HG03066 (cell line): Measurements from ENCODE around the gene CCDC122.
"Not testable (repeated sequence)": the region's sequence is repeated elsewhere in the genome, so short reads cannot be mapped to it uniquely, and the experiment has no call there.

Experiments
- ATAC-seq: cut with Tn5 transposase; IDR thresholded peaks from one replicate; pipeline ENCODE4 v1.9.1; 2021; ENCODE audit warnings: low read depth; ENCODE audit not compliant: unreplicated experiment

CCDC122 gene

DNA sequence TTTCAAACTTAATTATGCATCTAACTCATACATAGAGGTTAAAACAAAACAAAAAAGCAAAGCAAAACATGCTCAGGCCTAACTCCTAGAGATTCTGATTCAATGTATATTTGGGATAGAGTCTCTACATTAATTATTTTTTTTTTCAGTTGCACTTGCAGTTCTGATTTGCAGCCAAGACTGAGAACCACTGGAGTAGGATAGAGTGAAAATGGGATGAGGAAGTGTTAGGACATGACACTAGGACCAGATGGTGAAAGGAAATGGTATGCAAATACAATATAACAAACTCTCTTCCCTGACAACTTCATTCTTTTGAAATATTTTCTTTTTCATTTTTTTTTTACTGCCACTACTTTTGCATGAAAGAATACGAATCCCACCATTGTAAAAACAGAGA is 1.8 kb downstream of the CCDC122 start:
- ATAC-seq = no peak

DNA sequence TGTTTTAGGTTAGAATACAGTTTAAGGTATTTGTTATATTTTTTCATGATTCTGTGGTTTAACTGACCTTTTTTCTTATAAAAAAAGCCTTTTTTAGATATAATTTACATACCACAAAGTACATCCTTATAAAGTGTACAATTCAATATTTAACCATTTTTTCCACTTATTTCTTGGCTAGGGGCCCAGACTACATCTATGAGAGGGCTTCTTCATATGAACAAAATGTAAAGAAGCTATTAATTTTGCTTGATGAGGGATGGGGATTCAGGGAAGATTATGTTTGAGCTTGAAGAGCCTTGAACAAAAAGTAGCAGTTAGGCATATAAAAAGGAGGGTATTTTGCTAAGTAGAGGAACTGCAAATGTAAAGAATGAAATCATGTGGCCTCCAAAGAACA is 2.2 kb downstream of the CCDC122 start:
- ATAC-seq = no peak

DNA sequence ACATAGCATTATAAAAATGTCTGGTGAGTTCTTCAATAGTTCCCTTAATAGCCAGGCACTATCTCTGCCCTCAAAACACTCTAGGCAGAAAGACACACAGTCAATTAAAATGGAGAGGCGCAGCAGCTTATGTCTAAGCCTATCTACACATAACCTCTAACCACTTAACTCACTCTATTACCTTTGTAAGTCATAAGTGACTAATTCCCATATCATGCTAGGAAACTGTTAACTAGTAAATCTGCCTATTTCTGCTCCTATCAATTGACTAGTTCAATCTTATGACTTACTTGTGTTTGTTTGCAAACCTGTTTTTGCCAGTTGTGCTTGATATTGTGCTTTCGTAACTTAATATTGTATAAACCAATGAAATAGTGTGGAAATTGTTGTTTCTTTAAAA is 3.2 kb downstream of the CCDC122 start:
- ATAC-seq = no peak

GRCh38 chr13:43874504-43875092 is 4.9 kb downstream of the CCDC122 start:
- no peak for ATAC-seq

DNA sequence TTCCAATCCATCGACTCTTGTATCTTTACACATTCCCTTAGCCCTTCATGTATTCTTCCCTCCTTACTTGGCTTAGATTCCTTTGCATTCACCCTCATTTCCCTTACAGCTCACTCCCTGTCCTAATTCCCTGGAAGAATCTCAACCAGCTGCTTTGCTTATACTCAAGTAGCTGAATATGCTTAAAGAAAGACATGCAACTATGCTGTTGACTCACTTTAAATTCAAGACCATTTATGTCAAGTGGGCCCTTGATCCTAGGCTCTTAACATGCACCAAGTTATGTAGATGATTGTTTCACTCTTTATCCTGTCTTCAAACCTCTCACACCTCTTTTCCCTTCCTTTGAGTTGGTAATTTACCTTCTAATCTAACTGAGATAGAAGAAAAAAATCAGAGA is 7.4 kb downstream of the CCDC122 start:
- no peak for ATAC-seq

GRCh38 chr13:43865892-43866291 is 13.6 kb downstream of the CCDC122 start:
- ATAC-seq = no peak

GRCh38 chr13:43864921-43865320 is 14.6 kb downstream of the CCDC122 start:
- ATAC-seq = no peak

GRCh38 chr13:43861863-43862262 is 17.7 kb downstream of the CCDC122 start:
- ATAC-seq = no peak

GRCh38 chr13:43852923-43853404 is 26.6 kb downstream of the CCDC122 start:
- ATAC-seq = no peak

DNA sequence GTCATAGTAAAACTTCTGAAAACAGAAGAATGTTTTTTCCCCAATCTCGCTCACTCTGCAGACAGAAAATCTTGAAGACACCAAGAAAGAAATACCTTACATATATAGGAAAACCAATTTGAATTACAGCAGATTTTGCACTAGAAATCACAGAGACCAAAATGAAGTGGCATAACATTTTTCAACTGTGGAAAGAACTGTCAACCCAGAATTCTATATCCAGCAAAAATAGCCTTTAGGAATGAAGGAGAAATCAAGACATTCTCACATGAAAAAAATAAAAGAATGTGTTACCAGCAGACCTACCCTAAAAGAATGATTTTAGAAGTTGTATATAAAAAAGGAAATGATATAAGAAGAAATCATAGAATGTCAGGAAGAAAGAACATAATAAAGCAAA is 28.7 kb downstream of the CCDC122 start:
- no peak for ATAC-seq

- ATAC-seq = no peak
Measured at GRCh38 chr13:43848001-43848649, 31.4 kb downstream of the CCDC122 start.

DNA sequence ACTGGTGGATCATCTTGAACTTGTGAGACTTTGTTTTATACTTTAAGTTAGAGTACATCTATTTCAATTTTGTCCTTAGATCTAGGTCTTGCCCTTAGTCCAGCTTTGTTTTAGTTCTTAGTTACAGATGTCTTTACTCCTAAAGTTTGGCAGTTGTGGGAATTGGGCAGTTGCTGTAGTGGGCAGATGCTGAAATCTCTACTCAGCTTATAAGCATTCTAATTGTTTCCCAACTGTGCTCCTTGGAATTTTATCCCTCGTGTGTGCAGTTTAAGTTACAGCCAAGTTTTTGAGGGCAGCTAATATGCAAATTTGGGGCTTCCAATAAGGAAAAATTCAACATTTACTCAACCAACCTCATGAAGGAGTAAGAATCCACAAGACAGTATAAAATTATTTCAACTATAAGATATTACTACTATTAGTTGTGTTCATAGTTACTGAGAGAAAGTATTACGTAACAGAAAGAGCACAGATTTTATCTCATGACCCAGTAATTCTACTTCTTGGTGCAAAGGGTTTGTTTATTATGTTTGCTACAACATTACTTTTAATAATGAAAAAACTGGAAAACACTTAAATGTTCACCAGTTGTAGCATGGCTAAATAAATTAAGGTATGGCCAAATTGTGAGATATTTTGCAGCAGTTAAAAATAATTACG is 32.9 kb downstream of the CCDC122 start:
- ATAC-seq = no peak

- no peak for ATAC-seq
Measured at GRCh38 chr13:43838909-43839308, 40.6 kb downstream of the CCDC122 start.

DNA sequence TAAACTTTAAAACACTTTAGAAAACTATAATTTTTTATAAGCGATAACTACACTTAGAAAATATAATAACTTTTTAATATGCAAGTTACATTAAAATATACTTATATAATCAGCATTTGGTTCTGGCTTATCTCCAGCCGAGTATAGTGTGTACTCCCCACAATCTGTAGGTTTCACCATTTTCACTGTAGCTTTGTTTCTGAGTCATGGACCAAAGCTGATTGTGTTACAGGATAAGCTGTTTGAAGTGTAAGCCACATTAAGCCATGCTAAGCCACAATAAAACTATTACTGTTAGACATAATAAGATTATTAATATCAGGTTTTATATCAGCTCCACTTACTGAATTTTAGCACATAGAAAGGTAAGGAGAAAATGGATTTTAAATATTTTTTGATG is 43.8 kb downstream of the CCDC122 start:
- no peak for ATAC-seq

DNA sequence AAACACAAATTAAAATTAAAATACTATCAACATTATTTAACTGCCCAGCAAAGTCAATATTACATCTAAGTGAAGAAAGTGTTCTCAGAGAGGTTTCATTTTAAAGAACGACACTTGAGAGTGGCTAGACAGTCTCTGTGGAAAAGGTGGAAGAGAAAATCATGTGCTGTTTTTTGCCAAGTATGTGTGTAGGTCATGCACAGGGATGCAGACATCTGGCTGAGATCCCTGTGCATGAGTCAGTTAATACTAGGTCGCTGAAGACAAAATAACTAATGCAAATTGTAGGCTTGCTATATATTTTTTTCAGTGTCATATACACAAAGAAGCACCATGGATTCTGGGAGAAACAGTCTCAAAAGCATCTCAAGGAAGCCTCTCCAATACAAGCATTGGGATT is 48.5 kb downstream of the CCDC122 start:
- ATAC-seq = no peak

GRCh38 chr13:43830497-43830881 is 49.1 kb downstream of the CCDC122 start:
- no peak for ATAC-seq

GRCh38 chr13:43824656-43825055 is 54.9 kb downstream of the CCDC122 start:
- not testable (repeated sequence) for ATAC-seq

- ATAC-seq = no peak
Measured at GRCh38 chr13:43822969-43823368, 56.6 kb downstream of the CCDC122 start.

DNA sequence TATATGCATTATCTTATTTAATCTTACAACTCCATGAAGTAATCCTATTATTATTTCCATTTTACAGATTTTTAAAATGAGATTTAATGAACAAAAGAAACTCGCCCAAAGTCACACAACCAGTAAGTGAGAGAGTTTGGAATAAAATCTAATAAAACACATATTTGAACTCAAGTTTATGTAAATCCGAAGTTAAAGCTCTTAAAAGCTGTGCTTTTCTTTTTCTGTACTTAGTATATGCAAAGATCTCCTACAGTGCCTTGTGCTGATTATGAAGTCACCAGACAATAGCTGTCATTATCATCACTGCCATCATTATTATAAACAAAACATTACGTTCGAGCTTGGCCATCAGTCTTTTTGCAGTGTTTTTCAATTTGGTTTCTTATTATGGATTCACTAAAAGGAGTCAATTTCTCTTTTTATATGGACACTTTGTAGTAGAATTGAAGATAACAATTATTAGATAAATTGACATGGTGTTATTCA is 63.1 kb downstream of the CCDC122 start:
- ATAC-seq = no peak

- ATAC-seq = no peak
Measured at GRCh38 chr13:43815204-43815603, 64.3 kb downstream of the CCDC122 start.

- ATAC-seq = no peak
Measured at GRCh38 chr13:43808676-43809075, 70.9 kb downstream of the CCDC122 start.

- no peak for ATAC-seq
Measured at GRCh38 chr13:43805681-43806128, 73.8 kb downstream of the CCDC122 start.
